Esophagus squamous epithelium (tissue), 4 donors: ENCODE results near the gene IL5RA.

Experiments used
- POLR2A ChIP-seq, 4 donors: fragments of 450-650 bp; IDR thresholded peaks; one replicate each; pipeline ENCODE4 v1.6.1; 2017; ENCODE audit warnings: antibody characterized with exemption in 4 of 4, mild to moderate bottlenecking in 4 of 4, moderate library complexity in 3 of 4
- TF ChIP-seq, protein P1 (sequence below), 6 experiments: fragments of 450-650 bp in 4 of 6; fragments of 200-600 bp in 2 of 6; sonication (generic) in 2 of 6; IDR thresholded peaks; one replicate each; pipeline ENCODE4 v1.5.1; 2016 to 2019; ENCODE audit warnings: antibody characterized with exemption in 6 of 6, mild to moderate bottlenecking in 4 of 6, moderate library complexity in 4 of 6

DNA sequence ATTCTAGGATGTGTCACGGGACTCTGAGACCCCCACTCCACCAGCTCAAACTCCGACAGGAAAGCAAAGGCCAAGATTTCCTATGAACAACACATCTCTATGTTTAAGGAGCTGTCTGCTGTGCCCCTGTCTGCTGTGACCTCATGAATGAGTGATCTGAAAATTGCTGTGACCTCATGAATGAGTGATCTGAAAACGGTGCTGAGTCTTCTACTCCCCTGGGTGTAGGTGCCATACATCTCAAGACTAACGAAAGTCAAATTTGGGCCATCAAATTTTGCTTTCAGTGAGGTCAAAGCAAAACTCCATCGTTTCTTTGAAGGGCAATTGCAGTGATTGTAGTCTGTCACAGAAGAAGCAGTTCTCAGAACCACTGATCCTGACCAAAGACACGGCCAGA lies 24.4 kb downstream of the IL5RA start:
- TF ChIP-seq, protein P1, sequence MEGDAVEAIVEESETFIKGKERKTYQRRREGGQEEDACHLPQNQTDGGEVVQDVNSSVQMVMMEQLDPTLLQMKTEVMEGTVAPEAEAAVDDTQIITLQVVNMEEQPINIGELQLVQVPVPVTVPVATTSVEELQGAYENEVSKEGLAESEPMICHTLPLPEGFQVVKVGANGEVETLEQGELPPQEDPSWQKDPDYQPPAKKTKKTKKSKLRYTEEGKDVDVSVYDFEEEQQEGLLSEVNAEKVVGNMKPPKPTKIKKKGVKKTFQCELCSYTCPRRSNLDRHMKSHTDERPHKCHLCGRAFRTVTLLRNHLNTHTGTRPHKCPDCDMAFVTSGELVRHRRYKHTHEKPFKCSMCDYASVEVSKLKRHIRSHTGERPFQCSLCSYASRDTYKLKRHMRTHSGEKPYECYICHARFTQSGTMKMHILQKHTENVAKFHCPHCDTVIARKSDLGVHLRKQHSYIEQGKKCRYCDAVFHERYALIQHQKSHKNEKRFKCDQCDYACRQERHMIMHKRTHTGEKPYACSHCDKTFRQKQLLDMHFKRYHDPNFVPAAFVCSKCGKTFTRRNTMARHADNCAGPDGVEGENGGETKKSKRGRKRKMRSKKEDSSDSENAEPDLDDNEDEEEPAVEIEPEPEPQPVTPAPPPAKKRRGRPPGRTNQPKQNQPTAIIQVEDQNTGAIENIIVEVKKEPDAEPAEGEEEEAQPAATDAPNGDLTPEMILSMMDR (IDR thresholded peaks at IDR 0.05) = no peak
- TF ChIP-seq POLR2A (IDR thresholded peaks at IDR 0.05) = no peak
